Inflammatory macrophage (primary cell): ENCODE data around the gene DTX1.
"Not testable (repeated sequence)": the region's sequence is repeated elsewhere in the genome, so short reads cannot be mapped to it uniquely, and the experiment has no call there.

Experiments
- DNase-seq, 2 donors: peaks; one replicate each; pipeline ENCODE4 v3.0.0-alpha.2; 2020 to 2022

DTX1 gene

DNA sequence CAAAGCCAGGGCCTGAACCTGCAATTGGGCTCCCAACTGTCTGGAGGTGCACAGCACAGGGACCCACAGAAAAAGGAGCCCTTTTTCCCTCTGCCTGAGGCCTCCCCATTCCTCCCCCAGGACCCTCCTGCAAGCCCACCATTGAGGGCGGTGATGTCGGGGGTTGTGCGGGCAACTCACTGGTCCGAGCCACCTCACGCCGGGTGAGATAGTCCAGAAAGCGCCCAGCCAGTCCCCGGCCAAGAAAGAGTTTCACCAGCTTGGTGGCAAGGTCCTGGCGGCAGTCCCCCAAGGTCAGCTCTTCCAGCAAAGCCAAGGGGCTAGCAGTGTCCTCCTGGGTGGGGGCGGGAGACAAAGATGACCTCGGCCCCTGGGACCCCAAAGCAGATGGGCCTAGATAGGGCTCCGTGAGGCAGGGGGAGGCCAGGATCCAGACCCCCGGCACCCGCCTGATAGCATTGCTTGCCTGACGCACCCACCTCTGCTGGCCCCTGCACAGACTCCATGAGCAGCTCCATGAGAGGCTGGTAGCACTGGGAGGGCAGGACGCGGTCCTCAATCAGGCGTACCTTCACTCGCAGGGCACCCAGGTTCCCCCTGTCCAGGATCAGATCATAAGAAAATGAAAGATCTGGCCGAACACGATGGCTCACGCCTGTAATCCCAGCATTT is 59.1 kb downstream of the DTX1 start:
- DNase-seq: no peak

DNA sequence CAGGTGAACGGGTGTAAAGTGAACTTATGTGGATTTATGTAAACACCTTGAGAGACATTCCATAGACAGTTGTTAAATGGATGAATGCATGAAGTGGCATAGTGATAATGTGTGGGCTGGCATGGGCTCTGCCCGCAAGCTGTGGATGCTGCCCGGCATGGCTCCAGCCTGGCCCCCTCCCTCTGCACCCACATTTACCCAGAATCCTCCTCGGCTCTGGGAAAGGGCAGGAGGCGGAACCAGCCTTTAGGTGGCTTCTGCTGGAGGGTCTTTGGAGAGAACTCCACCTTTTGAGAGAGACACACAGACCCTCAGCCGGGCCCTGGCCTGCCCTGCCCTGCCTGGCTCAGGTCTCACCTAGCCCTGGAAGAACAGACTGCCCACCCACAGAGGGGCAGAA is 60.3 kb downstream of the DTX1 start:
- DNase-seq: no peak

DNA sequence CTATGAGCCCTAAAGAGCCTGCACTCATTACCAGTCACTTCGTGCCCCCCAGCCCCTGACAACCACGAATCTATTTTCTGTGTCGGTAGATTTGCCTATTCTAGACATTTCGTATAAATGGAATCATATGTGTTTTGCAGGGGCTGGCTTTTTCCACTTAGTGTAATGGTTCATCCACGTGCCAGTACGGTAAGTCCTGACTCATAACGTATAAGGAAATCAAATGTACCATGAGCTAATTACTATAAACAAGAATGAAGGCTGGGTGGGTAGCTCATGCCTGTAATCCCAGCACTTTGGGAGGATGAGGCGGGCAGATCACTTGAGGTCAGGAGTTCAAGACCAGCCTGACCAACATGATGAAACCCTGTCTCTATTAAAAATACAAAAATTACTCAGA is 61.2 kb downstream of the DTX1 start:
- not testable (repeated sequence) for DNase-seq

DNA sequence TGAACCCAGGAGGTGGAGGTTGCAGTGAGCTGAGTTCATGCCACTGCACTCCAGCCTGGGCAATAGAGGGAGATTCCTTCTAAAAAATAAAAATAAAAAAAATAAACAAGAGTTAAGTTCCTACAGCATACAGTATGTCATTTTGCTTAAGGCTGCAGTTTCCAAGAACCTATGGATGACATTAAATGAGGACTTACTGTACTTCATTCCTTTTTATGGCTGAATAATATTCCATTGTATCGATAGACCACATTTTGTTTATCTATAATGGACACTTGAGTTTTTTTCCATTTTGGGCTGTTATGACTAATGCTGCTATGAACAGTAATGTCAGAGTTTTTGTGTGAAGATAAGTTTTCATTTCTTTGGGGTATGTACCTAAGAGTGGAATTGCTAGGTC is 61.6 kb downstream of the DTX1 start:
- no peak for DNase-seq

DNA sequence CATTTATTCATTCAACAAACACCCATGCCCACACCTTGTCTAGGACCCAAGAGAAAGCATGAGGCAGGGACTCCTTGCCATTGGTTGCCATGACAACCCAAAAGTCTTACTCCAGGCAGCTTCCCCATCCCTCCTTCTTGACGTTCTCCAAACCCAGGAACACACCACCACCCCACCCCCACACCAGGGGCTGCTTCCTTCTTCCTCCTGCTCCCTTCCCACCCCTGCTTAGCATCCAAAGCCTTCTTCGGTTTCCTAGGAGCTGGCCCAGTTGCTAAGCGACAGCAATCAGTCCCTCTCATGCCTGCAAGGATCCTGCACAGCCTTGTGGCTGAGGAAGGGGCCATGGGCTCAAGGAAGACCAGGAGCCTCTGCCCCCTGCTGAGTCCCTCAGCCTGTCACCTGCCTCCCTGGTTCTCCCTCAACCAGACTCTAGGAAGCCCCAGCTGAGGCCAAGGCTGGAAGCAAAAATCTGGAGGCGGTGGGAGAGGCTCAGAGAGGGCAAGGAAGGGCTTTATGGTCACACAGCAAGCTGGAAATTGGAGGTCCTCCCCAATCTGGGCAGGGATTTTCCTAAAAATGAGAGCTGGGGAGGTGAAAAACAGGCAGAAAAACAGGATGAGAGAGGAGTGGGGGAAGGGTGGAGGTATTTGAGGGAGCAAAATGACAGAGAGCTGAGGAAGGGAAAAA is 63.6 kb downstream of the DTX1 start:
- DNase-seq: no peak

DNA sequence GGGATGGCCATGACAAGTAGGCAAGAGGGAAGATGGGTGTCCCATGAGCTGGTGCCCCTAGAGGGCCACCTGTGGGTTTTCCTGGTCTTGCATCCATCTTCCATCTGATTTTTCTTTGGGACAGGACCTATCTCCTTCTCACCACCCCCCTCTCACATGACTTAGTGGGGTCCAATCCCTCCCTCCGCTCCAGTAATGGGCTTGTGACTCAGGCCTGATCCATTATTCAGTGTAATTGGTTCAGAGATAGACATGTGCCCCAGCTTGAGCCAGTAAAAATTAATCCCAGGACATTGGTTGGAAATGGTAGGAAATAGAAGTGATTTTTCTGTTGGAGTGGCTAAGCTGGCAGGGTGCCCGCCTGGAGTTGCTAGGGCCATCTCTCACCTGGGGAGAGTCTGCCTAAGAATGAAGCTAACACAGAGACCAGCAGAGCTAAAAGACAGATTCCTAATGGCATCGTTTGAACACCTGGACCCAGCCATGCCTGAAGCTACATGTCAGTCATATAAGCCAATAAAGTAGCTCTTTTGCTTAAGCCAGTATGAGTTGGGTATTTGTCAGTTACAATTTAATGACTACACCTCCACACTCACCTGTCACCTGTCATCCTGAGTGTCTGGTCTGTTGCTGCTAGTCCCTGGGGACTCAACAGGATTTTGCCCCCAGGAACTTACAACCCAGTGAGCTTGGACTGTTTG is 64.3 kb downstream of the DTX1 start:
- no peak for DNase-seq

DNA sequence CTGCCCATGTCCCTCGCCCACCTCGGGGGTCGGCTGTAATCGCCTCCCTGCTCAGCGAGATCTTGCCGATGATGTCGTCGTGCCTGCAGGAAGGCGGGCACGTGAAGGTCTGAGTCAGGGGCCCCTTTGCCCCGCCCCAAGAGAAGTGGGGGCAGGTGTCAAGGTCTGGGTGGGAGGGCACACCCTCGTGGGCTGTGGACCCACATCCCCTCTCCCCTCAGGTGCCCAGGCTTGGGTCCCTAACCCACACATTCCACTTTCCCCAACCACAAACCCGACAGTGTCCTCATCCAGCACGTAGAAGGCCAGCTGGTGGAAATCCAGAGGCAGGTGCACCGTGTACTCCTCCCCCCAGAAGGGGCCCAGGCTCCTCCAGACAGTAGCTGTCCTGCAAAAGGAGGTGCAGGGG is 71.3 kb downstream of the DTX1 start:
- DNase-seq: no peak

DNA sequence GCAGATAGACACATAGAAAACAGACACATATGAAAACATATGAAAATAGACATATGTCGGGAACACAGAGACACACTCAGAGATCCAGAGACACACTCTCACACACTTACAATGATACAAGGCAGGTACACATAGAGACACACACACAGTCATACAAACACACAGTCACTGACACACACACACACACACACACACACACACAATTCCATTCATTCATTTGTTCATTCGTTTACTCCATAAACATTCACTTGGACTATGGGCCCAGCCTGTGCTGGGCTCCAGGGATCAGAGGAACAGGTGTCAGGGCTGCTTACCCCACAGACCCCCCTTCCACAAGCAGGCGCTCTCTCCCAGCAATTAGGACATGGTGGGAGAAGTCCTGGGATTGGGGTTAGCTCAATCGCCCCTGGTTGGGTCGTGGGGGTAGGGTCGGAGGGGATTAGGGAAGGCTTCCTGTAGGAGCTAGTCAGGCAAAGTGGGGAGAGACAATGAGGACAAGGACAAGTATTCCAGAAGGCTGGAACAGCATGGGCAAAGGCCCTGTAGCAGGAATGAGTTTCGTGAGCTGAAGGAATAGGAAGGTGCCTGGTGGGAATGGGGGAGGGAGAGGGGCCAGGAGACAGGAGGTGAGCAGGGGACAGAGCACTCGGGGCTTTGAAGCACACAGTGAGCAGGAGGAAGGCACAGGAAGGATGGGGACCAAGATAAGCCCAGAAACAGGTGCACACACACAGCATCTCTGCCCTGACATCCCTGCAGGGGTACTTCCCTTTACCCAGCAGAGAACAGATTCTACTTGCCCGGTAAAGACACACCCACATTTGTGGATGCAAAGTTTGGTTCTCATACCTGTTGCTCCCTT is 72.5 kb downstream of the DTX1 start:
- DNase-seq: no peak

DNA sequence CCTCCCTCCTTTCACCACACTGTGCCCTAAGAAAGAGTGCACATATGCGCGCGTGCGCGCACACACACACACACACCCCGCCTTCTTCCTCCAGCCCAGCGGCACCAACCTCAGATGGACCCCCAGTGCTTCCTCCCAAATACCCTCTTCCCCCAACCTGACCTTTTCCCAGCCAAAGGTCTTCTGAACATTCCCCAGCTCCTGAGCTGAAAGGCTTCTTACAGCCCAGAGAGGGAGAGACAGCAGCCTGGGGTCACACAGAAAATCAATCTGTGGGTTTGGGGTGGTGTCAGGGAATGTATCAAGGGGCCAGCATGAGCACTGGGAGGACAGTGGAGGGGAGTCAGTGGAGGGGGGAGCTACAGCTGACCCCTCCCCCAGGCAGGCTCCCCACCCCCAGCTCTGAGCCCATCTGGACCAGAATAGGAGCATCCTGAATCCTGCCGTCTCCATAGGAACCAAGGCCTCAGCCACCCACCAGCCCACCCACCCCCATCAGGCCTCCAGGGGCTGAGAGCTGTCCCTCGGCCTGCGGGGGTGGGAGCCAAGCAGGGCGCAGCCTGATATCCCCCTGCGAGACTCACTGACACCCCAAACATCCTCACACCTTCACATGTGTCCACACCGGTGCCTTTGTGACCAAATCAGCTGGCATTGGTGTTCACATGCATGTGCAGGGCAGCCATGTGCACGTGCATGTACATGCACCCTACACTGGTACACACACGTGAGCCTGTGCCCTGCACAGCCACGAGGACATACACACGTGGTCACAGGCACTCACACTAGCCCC is 73.3 kb downstream of the DTX1 start:
- DNase-seq: no peak

DNA sequence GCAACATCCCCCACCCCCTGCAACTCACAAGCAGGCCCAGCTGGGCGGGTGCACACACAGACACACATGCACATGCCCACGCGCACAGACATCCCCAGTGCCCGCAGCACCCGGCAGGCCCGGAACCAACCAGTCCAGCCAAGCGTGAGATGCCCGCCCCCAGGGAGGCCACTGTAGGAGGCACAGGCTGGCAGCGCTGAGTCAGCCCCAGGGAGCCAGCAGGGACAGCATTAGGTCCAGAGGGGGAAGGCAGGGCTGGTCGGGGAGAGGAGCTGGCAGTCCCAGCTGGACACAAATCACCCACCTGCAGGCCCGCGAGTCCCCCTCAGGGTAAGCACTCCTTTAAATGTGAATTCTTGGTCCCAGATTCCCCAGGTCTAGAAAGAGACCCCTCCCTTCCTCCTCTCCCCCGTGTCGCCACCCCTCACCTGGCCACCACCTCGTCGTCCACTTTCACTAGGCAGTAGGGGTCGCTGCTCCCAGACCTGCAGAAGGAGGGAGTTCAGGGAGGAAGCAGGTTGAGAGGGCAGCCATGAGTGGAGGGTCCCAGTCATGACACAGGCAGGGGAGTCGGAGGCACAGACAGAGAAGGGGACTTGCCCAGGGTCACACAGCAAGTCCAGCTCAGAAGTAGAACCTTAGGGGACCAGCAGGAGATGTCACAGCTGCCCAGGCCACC is 74.1 kb downstream of the DTX1 start:
- DNase-seq: no peak

DNA sequence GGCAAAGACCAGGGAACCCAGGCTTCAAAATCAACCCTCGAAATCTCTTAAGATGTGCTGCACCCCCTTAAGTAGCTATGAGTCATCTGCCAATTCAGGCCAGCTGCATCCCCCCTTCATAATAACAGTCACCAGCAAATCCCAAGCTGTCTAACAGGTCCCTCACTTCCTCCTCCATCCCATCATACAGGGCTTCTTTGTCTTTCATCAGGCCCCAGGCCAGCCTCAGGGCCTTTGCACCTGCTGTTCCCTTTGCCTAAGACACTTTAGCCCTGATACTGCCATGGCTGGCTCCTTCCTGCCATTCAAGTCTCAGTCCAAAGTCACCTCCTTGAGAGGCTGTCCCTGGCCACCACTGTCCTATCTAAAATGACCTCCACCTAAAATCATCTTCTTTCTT is 75.0 kb downstream of the DTX1 start:
- DNase-seq: no peak

DNA sequence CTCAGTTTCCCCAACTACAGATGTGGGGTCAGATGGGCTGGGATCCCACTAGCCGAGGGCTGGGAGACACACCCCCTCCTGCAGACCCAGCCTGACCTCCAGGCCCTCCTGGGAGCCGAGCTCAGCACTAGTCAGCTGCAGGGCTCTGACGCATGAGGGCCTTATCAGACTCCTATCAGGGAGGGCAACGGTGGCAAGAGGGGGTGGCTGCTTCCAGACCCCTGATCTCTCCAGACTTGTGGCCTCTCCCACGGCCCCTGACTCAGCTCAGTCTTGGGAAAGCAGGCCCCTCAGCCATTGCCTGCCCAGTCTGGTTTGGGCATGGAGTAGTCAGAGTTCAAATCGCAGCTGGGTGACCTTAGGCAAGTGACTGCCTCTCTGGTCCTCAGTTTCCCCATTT is 76.5 kb downstream of the DTX1 start:
- DNase-seq: no peak

DNA sequence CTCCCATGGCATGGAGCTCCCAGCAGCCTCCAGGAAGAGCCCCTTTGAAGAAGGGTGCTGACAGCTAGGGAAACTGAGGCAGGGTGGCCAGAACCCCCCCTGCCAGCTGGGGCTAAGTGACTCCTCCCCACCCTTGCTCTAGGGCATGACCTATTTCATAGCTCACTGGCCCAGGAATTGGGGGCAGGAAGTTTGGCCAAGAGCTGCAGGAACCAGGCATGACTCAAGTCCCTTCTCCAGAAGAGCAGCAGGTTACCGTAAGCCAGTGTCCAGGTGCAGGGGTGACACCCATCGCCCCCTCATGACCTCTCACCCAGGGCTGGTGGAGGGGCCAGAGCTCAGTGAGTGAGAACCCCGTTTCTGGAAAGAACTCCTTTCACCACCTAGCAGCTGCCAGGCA is 77.1 kb downstream of the DTX1 start:
- no peak for DNase-seq

DNA sequence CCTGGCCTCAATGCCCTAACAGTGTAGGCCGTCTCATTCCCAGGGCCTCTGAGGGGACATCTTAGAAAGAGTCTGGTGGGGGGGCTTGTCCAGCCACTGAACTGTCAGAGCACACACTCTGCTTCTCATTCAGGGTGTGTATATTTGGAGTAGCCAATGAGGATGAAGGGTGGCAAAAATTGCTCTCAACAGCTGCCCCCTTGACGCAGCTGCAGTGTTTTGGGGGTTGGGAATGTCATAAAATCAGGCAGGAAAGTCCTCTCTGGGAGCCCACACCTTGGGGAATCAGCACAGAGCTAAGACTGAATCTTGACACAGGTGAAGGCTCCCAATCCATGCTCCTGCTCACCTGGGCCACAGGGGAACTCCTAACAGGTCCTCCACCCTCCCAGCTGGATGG is 77.5 kb downstream of the DTX1 start:
- no peak for DNase-seq

DNA sequence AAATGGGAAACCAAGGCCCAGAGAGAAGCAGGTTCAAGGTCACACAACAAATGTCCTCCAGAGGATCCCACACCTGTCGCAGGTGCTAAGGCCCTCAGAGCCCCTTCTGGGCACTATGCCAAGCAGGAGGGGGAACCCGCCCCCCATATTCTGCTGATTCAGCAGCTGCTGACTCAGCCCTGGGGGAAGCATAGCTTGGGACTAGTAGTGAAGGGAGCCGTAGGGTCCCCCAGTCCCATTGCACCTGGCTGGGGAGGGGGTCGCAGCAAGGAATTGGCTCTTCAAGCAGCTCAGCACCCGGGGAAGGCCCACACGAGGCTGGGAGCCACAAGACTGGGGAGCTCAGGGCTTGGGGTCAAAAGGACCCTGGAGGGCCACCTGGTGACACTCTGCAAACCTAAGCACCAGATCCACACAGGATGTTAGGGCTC is 78.0 kb downstream of the DTX1 start:
- no peak for DNase-seq

DNA sequence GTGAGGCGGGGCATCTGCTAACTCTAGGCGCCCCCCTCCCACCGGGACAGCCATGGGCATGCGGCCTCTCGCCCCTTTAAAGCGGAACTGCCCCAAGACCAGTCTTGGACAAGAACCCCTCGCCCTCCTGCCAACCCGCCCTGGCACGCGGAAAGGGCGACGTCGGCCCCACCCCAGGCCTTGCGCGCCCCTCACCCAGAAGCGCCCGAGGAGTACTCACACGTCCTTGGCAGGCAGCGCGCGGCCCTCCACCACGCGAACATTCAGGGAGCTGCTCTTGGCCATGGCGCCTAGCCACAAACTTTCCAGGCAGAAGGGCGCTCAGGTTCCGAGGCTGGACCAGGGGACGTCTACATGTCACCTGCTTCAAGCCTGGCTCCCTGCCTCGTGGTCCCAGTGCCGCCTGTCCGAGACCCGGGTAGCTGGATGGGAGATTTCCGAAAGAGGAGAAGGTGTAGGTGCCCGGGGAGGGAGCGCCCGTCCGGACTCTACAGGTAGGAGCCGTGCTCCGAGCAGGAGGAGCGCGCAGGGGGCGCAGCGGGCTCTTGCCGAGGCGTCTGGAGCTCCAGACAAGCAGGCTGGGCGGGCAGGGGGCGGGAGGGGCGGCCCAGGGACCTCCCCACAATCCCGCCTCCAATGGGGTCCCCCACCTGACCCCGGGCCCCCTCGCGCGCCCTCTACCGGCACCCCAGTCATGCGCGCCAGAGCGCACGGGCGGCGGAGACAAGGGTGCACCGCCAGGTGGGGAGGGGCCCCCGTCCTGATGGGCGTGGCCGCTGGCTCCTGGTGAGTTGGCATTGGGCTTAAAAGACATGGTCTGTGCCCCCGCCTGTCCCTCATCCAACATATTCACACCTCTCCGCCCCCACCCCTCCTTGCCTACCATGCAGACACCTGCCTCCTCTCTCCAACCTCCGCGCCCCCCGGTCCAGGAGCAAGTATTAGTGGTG is 78.9 kb downstream of the DTX1 start, which contains the start of gene RASAL1:
Gene RASAL1, minus strand, starts transcription at position 584 of the 950 bp plus-strand sequence. Its CDS starts 299 bp downstream, at position 285.
- DNase-seq: peak in 1 of 2 donors; percentile 54

DNA sequence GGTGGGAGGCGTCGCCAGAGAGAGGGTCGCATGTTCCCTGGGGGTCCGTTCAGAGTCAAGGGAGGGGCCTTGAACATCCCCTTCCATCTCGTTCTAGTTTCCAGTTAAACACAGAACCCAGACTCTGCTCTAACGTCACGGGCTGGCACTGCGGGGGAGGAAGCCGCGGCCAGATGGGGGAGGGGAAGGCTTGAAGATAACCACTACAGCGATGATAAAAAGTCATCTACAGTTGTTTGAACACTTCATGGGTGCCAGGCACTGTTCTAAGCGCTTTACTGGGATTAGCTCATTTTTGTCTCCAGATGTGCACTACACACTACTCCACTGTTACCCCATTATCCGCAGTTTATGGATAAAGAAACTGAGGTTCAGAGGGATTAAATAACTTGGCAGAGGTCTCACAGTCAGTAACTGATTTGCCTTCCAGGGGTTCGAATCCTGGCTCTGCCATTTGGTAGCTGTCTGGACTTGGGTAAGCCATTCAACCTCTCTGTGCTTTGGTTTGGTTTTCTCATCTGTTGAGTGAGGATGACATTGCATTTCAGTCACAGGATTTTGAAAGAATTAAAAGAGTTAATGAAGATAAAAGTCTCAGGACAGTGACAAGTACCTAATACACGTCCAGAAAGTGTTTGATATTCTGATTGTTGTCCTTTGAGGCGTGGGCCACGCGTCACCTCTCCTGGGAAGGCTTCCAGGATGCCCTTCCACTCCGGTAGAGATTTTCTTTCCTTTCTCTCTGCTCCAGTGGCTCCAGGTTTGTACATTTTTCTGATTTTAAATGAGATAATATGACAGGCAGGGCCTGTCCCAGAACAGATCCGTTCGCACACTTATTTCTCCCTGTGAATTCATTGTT is 79.8 kb downstream of the DTX1 start:
- peak; percentile 51 to 76 for DNase-seq

DNA sequence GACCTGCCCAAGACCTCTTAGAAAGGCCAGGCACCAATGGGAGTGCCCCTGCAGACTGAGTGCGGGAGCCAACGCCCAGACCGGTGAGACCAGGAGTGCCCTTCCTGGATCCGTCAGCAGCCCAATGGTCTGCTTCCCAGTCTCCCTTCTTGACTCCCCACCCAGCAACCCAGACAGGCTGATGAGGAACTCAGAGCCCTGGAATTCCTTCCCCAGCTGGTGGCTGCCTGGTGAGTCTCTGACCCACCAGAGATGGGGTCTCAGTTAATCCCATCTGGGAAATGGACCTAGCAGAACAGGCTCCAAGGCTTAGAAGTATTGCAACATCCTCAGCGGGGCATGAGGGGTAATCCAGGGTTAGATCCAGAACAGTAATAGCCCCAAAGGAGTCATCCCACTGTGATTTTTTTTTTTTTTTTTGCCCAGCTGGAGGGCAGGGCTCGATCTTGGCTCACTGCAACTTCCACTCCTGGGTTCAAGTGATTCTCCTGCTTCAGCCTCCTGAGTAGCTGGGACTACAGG is 80.5 kb downstream of the DTX1 start:
- no peak for DNase-seq
